GM18498 (cell line): ENCODE results near the gene IL11RA.
A peak's percentile ranks its signal among the peaks of the same experiment; 100 is the strongest.

Source experiments
- ATAC-seq: cut with Tn5 transposase; IDR thresholded peaks from one replicate; pipeline ENCODE4 v1.9.1; 2021; ENCODE audit warnings: mild to moderate bottlenecking, moderate library complexity; ENCODE audit not compliant: unreplicated experiment

Gene IL11RA

DNA sequence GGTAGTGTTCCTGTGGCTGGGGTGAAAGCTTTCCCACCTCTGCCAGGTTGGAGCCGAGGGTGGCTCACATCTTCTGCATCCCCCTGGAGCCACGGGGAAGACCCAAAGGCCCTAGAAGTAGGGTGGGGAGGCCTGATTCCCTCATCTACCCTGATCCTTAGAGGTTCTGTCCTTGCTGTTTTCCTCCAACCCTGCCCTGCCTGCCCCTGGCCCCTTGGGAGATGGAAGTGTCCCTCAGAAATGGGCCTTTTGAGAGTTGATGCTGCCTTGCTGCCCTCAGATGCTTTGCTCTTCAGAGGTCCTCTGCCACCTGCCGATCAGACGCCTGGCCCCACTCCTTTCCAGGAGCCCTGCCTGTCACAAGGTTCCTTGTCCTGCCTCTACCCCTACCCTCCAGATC, 32.8 kb downstream of the IL11RA start:
- no peak for ATAC-seq

DNA sequence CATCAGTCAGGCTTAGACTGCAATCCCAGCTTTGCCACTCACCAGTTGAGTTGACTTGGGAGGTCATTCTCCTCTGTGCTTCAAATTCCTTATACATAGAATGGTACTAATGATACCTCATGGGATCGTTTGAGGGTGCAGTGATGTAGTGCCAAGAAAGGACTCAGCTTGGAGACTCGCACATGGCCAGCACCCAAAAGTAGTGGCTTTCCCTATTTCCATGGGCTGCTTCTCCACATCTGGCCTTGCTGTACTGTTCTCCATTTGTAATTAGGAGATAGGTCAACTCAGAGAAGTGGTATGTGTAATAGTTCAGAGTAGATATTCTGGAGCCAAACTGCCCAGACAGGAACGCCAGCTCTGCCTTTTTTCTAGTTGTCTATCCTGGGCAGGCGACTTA, 33.6 kb downstream of the IL11RA start:
- no peak for ATAC-seq

DNA sequence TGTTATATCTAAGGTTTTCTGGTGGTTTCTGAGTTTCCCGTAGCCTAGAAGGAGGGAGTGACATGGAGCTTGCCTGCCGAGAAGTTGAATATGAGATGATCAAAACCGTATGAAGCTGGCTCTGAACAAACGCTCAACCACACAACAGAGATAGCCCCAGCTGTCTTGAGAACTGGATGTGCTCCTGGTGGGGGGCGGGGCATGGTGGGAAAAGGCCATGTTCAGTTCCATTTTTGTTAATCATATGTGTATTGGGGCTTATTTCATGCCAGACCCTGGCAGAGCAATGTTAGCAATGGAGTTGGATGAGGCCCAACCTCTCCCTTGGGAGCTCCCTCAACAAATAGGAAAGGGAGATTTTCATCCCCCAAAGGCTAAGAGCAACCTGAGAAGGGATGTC, 34.2 kb downstream of the IL11RA start:
- no peak for ATAC-seq

DNA sequence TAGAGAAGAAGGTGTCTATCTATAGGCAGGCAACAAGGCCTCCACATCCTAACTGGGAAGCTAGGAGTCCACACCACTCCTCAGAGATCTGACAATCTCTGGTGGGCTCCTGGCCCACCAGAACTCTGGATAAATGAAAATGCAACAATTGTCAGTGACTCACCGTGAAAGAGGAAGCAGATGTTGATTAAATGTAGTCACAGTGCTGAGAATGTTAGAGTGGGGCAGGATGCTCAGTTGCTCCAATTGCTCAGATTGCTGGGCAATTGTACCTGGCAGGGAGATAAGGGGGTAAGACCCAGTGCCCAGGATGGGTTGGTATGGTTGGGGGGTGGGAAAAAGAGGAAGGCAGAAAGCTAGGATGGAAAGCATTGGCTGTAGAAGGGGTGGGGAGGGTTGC, 34.7 kb downstream of the IL11RA start:
- no peak for ATAC-seq

DNA sequence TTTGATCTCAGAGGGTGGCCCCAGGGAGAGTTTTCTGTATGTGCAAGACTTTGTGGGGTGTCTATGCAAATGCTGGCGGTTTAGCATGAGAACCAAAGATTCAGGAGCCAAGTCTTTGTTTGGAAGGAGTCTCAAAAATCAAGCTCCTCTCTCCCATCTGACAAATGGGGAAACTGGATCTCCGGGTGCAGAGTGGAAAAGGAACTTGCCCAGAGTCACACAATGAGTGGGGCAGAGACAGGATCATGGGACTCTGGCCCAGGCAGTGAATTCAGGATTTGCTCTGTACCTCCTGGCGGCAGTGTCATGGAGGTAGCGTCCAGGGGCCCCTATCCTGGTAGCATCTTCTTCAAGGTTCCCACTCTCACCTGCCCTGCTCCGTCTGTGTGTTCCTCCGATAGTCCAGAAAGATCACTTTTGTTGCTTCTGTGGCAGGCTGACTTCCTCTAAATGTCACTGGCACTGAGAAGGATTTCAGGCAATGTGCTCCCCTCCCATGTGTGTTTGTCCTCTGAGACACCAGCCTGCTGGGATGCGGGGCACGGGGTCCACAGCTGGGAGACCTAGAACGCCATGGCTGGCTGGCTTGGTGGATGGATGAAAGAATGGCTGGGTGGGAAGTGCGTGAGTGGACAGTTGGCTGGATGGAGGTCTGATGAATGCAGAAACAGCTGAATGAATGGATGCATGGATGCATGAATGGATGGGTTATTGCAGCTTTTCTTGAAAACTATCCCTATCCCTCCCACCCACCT, 35.5 kb downstream of the IL11RA start:
- no peak for ATAC-seq

DNA sequence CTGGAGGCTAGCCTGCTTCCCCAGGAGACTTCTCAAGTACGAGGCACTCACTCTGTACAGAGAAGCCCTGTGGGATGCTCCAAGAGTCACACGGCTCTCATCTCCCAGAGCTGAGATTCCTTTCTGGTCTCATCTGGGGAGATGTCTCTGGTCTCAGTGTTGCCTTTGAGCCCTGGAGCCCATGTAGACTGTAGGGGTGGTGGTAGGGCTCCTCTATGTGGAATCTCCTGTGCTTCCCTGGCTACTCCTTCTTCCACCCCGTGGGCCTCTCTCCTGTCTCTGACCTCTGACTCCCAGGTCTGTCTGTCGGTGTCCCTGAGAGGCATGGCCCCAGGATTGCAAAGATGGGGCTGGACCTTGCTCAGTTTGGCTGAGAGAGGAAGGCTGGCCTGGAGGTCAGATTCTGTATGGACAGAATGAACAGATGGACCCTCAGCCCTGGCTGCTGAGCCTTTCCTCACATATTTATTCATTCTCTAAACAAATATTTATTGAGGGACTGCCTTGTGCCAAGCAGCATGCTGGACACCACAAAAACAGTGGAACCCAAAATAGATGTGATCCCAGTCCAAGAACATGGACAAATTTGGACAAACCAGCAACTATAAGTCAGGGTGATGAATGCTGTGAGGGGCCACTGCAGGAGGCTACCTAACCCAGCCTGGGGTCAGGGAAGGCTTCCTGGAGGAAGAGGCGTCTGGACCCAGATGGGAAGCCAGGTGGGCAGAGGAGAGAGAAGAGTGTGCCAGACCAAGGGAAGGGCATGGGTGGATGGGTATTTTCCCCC, 36.5 kb downstream of the IL11RA start:
- no peak for ATAC-seq

DNA sequence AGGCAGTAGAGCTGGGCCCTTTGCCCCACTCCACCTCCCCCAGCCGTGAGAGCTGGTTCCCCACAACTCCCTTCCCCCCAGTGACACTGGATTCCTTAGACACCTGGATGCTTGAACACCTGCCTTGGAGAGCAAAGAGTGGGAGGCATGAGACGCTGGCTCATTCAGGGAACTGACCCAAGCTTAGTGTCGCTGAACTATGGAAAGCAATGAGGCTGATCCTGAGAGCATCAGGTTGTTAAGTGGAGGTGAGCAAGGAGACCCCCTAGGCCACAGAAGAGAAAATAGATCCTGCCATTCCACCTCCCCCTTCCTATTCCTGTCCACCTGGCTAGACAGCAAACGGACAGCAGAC, 37.1 kb downstream of the IL11RA start:
- no peak for ATAC-seq

DNA sequence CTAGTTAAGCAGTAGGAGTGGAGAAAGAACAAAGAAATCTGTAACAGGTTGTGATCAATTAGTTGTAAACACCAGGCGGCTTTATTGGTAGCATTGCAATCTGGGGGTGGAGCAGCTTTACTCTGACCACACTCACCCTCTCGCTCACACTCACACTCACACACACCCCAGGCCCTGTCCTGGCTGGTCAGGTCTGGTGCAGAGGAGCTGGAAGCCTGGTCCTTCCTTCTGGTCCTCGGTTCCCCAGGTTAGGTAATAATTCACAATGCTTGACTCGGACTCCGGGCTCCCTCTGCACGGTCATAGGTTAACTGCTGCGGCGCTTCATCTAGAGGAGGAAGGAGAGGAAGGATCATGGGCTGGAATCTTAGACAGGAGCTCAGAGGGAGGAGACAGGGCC, 37.5 kb downstream of the IL11RA start:
- no peak for ATAC-seq

DNA sequence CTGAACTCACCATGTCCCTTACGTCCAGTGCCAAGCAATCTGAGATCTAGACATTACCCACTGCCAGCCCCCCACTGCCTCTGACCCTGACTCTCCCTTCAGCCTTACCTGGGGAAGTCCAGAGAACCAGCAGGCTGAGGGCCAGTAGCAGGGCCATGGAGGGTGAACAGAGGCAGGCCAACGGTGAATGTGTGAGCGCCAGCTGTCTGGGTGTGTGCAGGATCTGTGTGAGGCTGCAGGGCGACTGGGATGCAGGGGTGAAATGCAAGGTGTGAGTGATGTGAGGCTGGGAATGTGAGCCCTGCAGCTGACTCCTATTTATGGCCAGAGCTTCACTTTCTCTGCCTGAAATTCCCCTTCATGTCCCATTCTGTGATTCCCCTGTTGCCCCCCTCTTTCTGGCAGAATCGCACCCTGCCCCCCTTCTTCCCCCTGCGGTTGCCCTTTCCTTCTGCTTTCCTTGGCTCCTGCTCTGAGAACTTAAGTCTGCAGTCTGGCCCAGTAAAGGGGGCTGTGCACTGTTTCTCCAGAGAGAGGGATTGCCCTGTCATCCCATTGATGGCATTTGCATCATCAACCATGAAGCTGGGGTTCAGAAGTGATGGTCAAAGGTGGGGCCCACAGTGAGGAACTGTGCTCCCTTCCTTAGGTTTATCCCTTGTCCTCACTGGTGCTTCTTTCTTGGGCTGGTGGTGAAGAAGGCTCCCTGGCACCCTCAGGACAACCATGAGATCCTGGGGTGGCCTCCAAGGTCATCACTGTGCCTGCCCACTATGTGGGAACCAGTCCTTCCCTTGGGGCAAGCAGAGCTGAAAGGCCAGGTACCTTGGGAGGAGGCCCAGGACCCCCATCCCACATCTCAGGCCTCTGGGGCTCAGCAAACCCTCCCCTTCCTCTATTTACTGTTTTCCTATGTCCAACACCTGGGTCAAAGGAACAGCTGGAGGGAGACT, 39.3 kb downstream of the IL11RA start, which contains the start of gene CCL19:
CCL19 (minus strand) TSS at position 294 of the 953 bp plus-strand sequence; CDS start at position 157, 137 bp downstream.
- no peak for ATAC-seq

DNA sequence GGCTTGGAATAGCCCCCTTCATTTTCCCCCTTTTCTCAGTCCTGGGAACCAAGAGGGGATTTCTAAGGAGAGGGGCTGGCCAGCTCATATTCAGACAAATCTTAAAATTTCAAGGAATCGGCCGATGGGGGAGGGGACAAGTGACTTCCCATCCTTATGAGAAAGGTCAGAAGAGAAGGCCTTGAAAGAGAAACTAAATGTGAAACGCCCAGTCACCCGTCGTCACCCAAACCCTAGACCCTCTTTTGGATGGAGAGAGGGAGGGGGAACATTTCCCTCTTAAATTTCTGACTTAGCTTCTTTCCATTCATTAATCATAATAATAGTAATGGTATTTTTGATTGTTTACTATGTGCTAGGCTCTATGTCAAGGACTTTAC, 39.9 kb downstream of the IL11RA start:
- no peak for ATAC-seq

DNA sequence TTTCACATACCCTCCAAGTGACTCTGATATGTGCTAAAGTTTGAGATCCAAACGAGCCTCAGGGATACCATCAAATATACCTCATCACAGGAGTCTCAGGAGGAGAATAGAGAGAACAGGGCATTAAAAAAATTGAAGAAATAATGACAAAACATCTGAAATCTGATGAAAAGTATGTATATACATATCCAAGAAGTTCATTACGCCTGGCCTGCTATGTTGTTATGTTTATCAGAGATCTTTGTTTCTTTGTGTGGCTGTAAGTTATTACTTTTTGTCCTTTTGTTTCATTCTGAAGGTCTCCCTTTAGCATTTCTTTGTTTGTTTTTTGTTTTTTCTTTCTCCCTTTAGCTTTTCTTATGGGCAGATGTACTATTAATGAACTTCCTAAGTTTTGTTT, 41.6 kb downstream of the IL11RA start:
- no peak for ATAC-seq

DNA sequence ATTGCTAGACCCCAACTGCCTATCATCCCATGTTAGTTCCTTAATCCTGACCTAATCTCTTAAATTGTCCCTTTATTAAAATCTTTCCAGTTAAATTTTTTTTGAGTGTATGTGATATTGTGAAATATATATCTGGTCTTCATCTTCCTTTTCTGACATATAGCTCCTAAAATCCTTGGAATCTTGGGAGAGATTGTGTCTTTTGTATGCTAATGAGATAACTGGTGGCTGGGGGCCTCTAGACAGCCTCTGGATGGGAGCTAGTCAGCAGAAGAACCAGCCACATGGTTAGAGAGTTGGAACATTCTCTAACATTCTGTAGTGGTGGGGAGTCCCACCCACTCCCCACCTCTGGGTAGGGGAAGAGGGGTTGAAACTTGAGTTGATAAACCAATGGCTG, 42.8 kb downstream of the IL11RA start:
- no peak for ATAC-seq

DNA sequence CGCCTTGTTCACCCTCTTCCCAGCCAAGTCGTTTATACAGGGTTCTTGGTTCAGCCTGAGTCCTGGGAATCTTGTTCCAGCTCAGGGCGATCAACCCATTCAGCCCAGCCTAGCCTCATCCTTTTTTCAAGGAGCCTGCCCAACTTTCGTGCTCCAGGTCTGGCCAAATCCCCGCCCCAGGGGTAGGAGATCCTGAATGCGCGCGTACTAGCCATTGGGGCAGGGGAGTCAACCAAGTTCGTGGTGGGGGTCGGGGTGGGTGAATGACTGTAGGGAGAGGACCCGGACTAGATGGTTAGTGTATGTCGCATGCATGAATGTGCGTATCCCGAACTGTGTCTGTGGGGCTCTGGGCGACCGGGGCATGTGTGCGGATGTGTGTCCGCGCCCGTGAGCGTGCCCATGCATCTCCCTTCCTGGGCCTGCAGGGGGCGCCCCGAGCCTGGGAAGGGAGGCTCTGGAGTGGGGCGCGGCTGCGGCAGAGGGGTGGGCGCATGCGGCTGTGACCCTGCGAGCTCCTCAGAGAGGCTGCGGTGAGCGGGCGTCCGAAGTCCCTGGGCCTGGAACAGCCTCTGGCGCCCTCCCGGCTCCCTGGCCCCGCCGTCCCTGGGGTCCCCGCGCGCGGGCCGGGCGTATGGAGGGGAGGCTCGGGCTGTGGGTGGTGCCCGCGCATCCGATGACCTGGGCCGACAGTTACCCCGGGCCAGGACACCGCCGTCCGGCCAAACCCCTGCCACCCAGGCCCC, 49.2 kb downstream of the IL11RA start:
- ATAC-seq: no peak

DNA sequence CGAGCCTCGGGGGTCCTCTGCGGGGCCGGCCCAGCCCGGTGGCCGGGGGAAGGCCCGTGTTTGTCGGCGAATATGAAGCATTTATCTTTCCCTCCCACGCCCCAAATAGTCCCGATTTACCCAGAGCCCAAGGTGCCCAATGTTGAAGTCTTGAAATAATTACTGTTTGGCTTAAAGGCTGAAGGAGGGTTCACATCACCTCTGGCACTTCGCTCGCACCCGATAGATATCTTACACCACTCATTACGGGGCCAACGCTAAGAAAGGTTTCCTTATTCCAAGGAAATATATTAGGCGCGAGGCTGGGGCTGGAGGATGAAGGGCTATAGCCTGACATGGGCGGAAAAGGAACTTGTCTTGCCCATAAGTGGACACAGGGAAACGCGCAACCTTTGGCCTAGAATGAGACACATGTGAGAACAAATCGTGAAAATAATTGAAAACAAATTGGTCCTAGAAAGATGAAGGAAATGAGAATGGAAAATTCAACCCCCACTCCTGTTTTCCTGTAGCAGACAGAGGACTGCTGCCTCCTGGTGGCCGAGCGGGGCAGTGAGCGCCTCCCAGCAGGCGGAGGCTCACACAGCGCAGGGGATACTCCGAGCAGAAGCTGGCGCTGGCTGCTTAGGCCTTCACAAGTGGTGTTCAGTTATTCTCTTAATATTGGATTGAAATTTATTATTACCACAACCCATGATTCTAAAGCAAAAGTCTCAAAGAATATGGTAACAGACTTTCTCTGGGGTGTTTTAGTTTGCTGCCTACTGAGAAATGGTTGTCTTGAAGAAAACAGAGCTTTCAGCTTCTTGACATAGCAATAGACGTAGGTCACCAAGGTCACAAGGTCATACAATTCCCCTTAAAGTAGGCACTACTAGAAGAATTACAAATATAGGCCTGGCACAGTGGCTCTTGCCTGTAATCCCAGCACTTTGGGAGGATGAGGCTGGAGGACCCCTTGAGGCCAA, 50.1 kb downstream of the IL11RA start:
- ATAC-seq: peak; percentile 72

DNA sequence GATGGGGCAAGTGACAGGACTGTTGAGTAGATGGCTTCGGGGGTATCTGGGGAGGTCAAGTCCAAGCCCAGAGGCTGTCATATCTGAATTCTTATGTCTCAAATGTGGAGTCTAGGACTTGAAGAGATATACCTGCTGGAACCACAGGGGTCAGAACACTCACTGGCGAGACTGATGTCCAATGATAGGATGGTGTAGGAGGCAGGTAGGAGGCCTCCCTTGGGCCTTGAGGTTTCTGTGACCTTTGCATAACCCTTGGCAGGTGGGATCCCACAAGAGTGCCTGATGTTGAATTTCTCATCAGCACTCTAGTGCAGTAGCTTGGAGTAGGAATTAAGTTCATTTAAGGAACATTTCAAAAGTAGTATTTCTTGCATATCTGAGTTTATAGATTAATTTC, 55.1 kb downstream of the IL11RA start:
- ATAC-seq: no peak

DNA sequence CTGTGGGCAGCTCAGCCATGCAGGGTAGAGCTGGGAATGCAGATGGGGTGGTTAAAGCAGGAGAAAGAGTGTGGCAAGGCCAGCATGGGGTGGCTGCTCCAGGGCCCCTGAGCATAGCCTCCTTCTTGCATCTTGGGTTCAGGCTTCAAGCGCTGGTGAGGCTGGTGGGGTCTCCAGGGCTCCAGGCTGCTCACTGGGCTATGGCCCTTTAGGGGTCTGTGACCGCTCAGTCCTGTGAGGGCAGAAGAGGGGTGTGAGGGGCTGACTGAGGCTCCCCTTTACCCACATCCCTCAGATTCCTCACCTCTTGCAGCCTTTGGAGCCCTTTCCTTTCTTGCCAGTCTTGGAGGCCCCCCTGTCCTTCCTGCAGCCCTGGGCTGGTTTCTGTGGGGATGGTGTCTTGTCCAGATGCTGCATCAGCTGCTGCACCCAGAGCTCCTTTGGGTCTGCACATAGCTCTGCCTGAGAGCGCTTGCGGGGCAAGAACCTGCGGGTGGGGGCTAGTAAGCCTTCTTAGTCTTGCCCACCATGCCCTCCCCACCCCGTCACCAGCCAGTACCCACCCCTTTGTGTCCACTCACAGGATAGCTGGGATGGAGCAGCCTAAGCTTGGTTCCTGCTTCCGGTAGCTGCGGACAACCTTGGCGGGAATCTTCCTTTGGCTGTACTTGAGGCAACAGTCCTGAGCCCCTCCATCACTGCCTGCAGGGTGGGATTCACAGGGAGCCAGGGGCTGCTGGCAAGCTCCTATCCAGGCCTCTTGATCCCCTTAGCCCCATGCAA, 57.4 kb downstream of the IL11RA start:
- no peak for ATAC-seq

DNA sequence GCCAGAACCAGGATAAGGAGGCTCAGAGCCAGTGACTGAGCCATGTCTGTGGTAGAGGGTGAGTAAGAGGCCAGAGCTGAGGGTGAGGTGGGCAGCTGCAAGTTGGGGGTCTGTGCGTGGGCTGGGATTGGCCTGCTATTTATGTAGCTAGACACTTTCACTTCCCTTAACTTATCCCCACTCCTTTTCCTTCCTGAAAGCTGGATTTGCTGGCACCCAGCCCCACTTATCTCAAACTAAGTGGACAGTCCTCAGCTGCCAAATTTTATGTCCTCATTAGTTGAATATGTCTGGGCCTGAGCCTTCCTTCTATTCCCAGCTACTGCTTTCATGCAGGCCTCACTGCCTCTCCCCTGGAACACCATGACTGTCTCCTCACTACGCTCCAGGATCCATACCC, 58.0 kb downstream of the IL11RA start, which contains the start of gene CCL21:
CCL21 (minus strand) TSS at position 114 of the 400 bp plus-strand sequence; CDS start at position 44, 70 bp downstream.
- ATAC-seq: no peak
